ENCODE data around the gene STAM. TPM values are rescaled to one million over a fixed set of nuclear protein-coding genes. Genes with fewer than 3 reads are reported as not detected.
"Not testable (repeated sequence)": the region's sequence is repeated elsewhere in the genome, so short reads cannot be mapped to it uniquely, and the experiment has no call there.

STAM gene
- total RNA-seq, 4 donors from 2014 or later = 3.6 to 31.5 (median 19.9) TPM

GRCh38 chr10:17710181-17710580 lies 66.2 kb downstream of the STAM start:
- no peak for DNase-seq
- Histone ChIP-seq H3K4me1 (no peaks in the 10 kb centered on the region), H3K9me3 (no peaks in the 10 kb centered on the region), H3K27me3 (no peaks in the 10 kb centered on the region), H3K36me3 (no peaks in the 10 kb centered on the region), H3K27ac (no peak overlapping the region), H3K4me3 (no peak overlapping the region)
- TF ChIP-seq CTCF (IDR thresholded peaks at IDR 0.05) (no peak), POLR2A (IDR thresholded peaks at IDR 0.05) (no peak)
- intact Hi-C loops (cut with DNase I; ENCODE audit: low total_unique reads) = no loop called here

GRCh38 chr10:17712053-17712452 lies 68.1 kb downstream of the STAM start:
- intact Hi-C loops (cut with DNase I; ENCODE audit: low total_unique reads) = no loop called here
- DNase-seq = no peak
- Histone ChIP-seq H3K9me3 (no peaks in the 10 kb centered on the region), H3K36me3 (peaks cover 0 to 5% of the 10 kb centered on the region in 2 donors), H3K27ac (no peak overlapping the region), H3K4me1 (no peaks in the 10 kb centered on the region), H3K4me3 (no peak overlapping the region), H3K27me3 (no peaks in the 10 kb centered on the region)
- TF ChIP-seq CTCF (IDR thresholded peaks at IDR 0.05) (no peak), POLR2A (IDR thresholded peaks at IDR 0.05) (no peak)

- intact Hi-C loops (cut with DNase I; ENCODE audit: low total_unique reads) = no loop called here
- Histone ChIP-seq H3K4me3 (no peak overlapping the region), H3K36me3 (peaks cover 0 to 5% of the 10 kb centered on the region in 2 donors), H3K27me3 (no peaks in the 10 kb centered on the region), H3K9me3 (no peaks in the 10 kb centered on the region), H3K27ac (no peak overlapping the region), H3K4me1 (no peaks in the 10 kb centered on the region)
- TF ChIP-seq POLR2A (IDR thresholded peaks at IDR 0.05) = no peak
- no peak for TF ChIP-seq CTCF (IDR thresholded peaks at IDR 0.05)
- no peak for DNase-seq
Measured at GRCh38 chr10:17712717-17713471, 68.9 kb downstream of the STAM start.

GRCh38 chr10:17713758-17714157 lies 69.8 kb downstream of the STAM start:
- peaks cover 0 to 5% of the 10 kb centered on the region in 2 donors for H3K36me3 ChIP-seq
- DNase-seq = no peak
- H3K27me3 ChIP-seq = no peaks in the 10 kb centered on the region
- intact Hi-C loops (cut with DNase I; ENCODE audit: low total_unique reads) = no loop called here
- no peak overlapping the region for H3K4me3 ChIP-seq
- H3K4me1 ChIP-seq = no peaks in the 10 kb centered on the region
- TF ChIP-seq CTCF (IDR thresholded peaks at IDR 0.05) (no peak), POLR2A (IDR thresholded peaks at IDR 0.05) (no peak)
- H3K27ac ChIP-seq = no peak overlapping the region
- H3K9me3 ChIP-seq = no peaks in the 10 kb centered on the region

GRCh38 chr10:17716161-17716560 lies 72.2 kb downstream of the STAM start:
- peaks cover 0 to 5% of the 10 kb centered on the region in 2 donors for H3K36me3 ChIP-seq
- TF ChIP-seq POLR2A (IDR thresholded peaks at IDR 0.05) = no peak
- intact Hi-C loops (cut with DNase I; ENCODE audit: low total_unique reads) = no loop called here

GRCh38 chr10:17722317-17723014 lies 78.5 kb downstream of the STAM start:
- intact Hi-C loops (cut with DNase I; ENCODE audit: low total_unique reads); DNase-seq; H3K36me3 ChIP-seq; H3K9me3 ChIP-seq; H3K27me3 ChIP-seq; H3K27ac ChIP-seq; H3K4me1 ChIP-seq; H3K4me3 ChIP-seq: not testable (repeated sequence)

More at GRCh38 chr10:17716161-17716560, 72.2 kb downstream of the STAM start:
- Histone ChIP-seq H3K4me1 (no peaks in the 10 kb centered on the region), H3K27me3 (no peaks in the 10 kb centered on the region), H3K27ac (no peak overlapping the region), H3K9me3 (no peaks in the 10 kb centered on the region), H3K4me3 (no peak overlapping the region)
- DNase-seq = no peak
